PC-9 (cell line): ENCODE data around the gene TSEN34. TPM values are rescaled to one million over a fixed set of nuclear protein-coding genes. Genes with fewer than 3 reads are reported as not detected.
"Not testable (repeated sequence)": the region's sequence is repeated elsewhere in the genome, so short reads cannot be mapped to it uniquely, and the experiment has no call there.

Experiments used
- BruUV-seq: library from RNA; stranded (reverse); fragments of 400-500 nt; replicated peaks from 2 replicates; lab custom pipeline; 2021; lab: Mats Ljungman, UMichigan
- CTCF ChIA-PET: fragments of 300-600 bp; sonication (Branson Sonifier 250); formaldehyde crosslinking; loops from one replicate; lab custom pipeline; 2022; ENCODE audit warnings: antibody characterized with exemption; lab: Charles Lee
- POLR2A ChIA-PET: fragments of 300-600 bp; sonication (Branson Sonifier 250); formaldehyde crosslinking; loops from one replicate; lab custom pipeline; 2022; ENCODE audit warnings: antibody characterized with exemption; ENCODE audit not compliant: unreplicated experiment; lab: Charles Lee
- DNase-seq, 2 experiments: peaks; one replicate each; pipeline versions ENCODE4 v3.0.0 to v3.0.0-alpha.2; 2015 to 2022; ENCODE audit warnings: mixed read lengths in 1 of 2
- H2AFZ ChIP-seq: fragments of 200-600 bp; sonication (generic); 2 replicates; pipeline ENCODE4 v1.8.1; 2017; ENCODE audit warnings: antibody characterized with exemption
- H3F3A ChIP-seq: fragments of 200-600 bp; sonication (generic); 2 replicates; pipeline ENCODE4 v1.8.1; 2017; ENCODE audit warnings: antibody characterized with exemption, mild to moderate bottlenecking, low read depth; ENCODE audit not compliant: insufficient read depth
- H3K27ac ChIP-seq: fragments of 200-600 bp; sonication (generic); 2 replicates; pipeline ENCODE4 v1.6.1; 2016; ENCODE audit warnings: mixed run types
- H3K27me3 ChIP-seq: fragments of 200-600 bp; sonication (generic); 2 replicates; pipeline ENCODE4 v1.6.1; 2016; ENCODE audit warnings: low read depth, mixed run types; ENCODE audit not compliant: insufficient read depth
- H3K36me3 ChIP-seq: fragments of 200-600 bp; sonication (generic); 2 replicates; pipeline ENCODE4 v1.6.1; 2016; ENCODE audit warnings: low read depth, mixed run types
- H3K4me1 ChIP-seq: fragments of 200-600 bp; sonication (generic); replicated peaks from 2 replicates; pipeline ENCODE4 v1.6.1; 2016; ENCODE audit warnings: mixed run types; ENCODE audit not compliant: insufficient read depth
- H3K4me2 ChIP-seq: fragments of 200-600 bp; sonication (generic); 2 replicates; pipeline ENCODE4 v1.6.1; 2017; ENCODE audit warnings: mixed run types
- H3K4me3 ChIP-seq: fragments of 200-600 bp; sonication (generic); 2 replicates; pipeline ENCODE4 v1.6.1; 2016; ENCODE audit warnings: mixed run types
- H3K79me2 ChIP-seq: fragments of 200-600 bp; sonication (generic); 2 replicates; pipeline ENCODE4 v1.6.1; 2017; ENCODE audit warnings: low read depth, mixed run types
- H3K9me2 ChIP-seq: fragments of 200-600 bp; sonication (generic); 2 replicates; pipeline ENCODE4 v1.8.1; 2017; ENCODE audit warnings: mild to moderate bottlenecking; ENCODE audit not compliant: insufficient read depth
- H3K9me3 ChIP-seq: fragments of 200-600 bp; sonication (generic); 2 replicates; pipeline ENCODE4 v1.8.1; 2016; ENCODE audit warnings: low read depth; ENCODE audit not compliant: insufficient read depth
- H4K20me1 ChIP-seq: fragments of 200-600 bp; sonication (generic); 2 replicates; pipeline ENCODE4 v1.8.1; 2017; ENCODE audit not compliant: insufficient read depth
- CTCF ChIP-seq: fragments of 200-600 bp; sonication (generic); conservative IDR thresholded peaks from 2 replicates; pipeline ENCODE4 v1.6.1; 2017; ENCODE audit warnings: mixed run types, antibody characterized with exemption, mild to moderate bottlenecking, moderate library complexity
- EZH2 ChIP-seq: fragments of 200-600 bp; sonication (generic); IDR thresholded peaks from 2 replicates; pipeline ENCODE4 v1.8.0; 2017; ENCODE audit warnings: antibody characterized with exemption, low read depth
- intact Hi-C: fragments of 100-400 bp; cut with micrococcal nuclease; formaldehyde crosslinking; loops from one replicate; pipeline ENCODE4 v1.10.0; 2022; ENCODE audit not compliant: unreplicated experiment
- total RNA-seq: library from RNA; stranded (reverse); gene quantifications from 2 replicates; pipeline ENCODE4 v1.2.3, GENCODE V29; 2021

The TSEN34 gene
- total RNA-seq, 1 experiment from 2014 or later, result 134 TPM

GRCh38 chr19:54171736-54172431 is 19.2 kb upstream of the TSEN34 start:
- not testable (repeated sequence) for BruUV-seq, H3K79me2 ChIP-seq, H3K9me3 ChIP-seq, H3K27me3 ChIP-seq, H2AFZ ChIP-seq, H3K9me2 ChIP-seq, H3K36me3 ChIP-seq
- ChIA-PET POLR2A (interaction anchor here (1.1 to 3.3 kb wide), 2 partner anchors 13 to 17 kb away, joined by 4 to 50 read pairs; partner anchors contain the start of genes LENG1 and MBOAT7), CTCF (interaction anchor here (0.5 to 1.5 kb wide), 5 partner anchors 8 to 1038 kb away, joined by 3 to 10 read pairs (median 4); no protein-coding TSS in a partner anchor)
- Histone ChIP-seq H3K27ac (peak overlapping the region; percentile 5; the same call in 1 of the 2 replicates), H3K4me1 (peaks cover 14% of the 10 kb centered on the region; the same call in 1 of the 2 replicates), H4K20me1 (peaks cover 29% of the 10 kb centered on the region), H3K4me2 (peak overlapping the region; percentile 78), H3F3A (peaks cover 53% of the 10 kb centered on the region; the same call in 1 of the 2 replicates), H3K4me3 (peak overlapping the region; percentile 77)
- intact Hi-C loops, result loop anchor here (1.0 kb wide), 2 partner anchors 10 to 59 kb away; no protein-coding TSS in a partner anchor
- peak; percentile 40; the same call in 1 of the 2 replicates for TF ChIP-seq CTCF
- DNase-seq, result peak in 1 of 2 experiments; percentile 71

GRCh38 chr19:54172471-54173358 is 18.4 kb upstream of the TSEN34 start, which contains the start of gene TMC4:
Gene TMC4, minus strand, starts transcription at chr19:54173160. Its CDS starts 43 bp downstream, at chr19:54173117.
- intact Hi-C loops, result loop anchor here (1.0 kb wide), 3 partner anchors 10 to 59 kb away; no protein-coding TSS in a partner anchor
- Histone ChIP-seq H3K27me3 (no peaks in the 10 kb centered on the region), H3K9me2 (no peaks in the 10 kb centered on the region), H4K20me1 (peaks cover 29% of the 10 kb centered on the region), H2AFZ (peak within 1 kb of the TSS; percentile 54; the same call in 1 of the 2 replicates), H3K9me3 (no peaks in the 10 kb centered on the region), H3K4me1 (peaks cover 14% of the 10 kb centered on the region; the same call in 1 of the 2 replicates), H3K79me2 (peaks cover 6% of the 10 kb centered on the region), H3K4me3 (peak within 1 kb of the TSS; percentile 77), H3K36me3 (no peaks in the 10 kb centered on the region), H3F3A (peaks cover 59% of the 10 kb centered on the region; the same call in 1 of the 2 replicates), H3K4me2 (peak within 1 kb of the TSS; percentile 78), H3K27ac (peak within 1 kb of the TSS; percentile 80)
- no TSS peak for BruUV-seq
- CTCF ChIA-PET, result interaction anchor here (0.7 to 1.5 kb wide), 5 partner anchors 17 to 1038 kb away, joined by 3 to 7 read pairs (median 4); partner anchors contain the start of genes MBOAT7 and TSEN34
- POLR2A ChIA-PET, result interaction anchor here (0.6 to 3.3 kb wide), 7 partner anchors 13 to 1374 kb away, joined by 4 to 50 read pairs (median 4); partner anchors contain the start of genes LENG1, MBOAT7 and TNNT1
- DNase-seq, result peak; percentile 96
- TF ChIP-seq CTCF (peak; percentile 76), EZH2 (no peak)
